Inferior parietal cortex (tissue), 1 donor: ENCODE data around the gene TST.
"Not testable (repeated sequence)": the region's sequence is repeated elsewhere in the genome, so short reads cannot be mapped to it uniquely, and the experiment has no call there.

Experiments
- DNase-seq: peaks from one replicate; pipeline ENCODE4 v3.0.0-alpha.2; 2016; ENCODE audit errors: extremely low spot score

The TST gene

GRCh38 chr22:37015587-37015878 is 3.7 kb downstream of the TST start:
- DNase-seq = no peak

GRCh38 chr22:37014835-37015586 is 4.2 kb downstream of the TST start:
- DNase-seq = no peak

GRCh38 chr22:37014415-37014806 is 4.8 kb downstream of the TST start:
- no peak for DNase-seq

- DNase-seq = no peak
These were observed 6.3 kb downstream of the TST start for GRCh38 chr22:37012956-37013355.

- no peak for DNase-seq
These were observed 6.9 kb downstream of the TST start for GRCh38 chr22:37012262-37012904.

GRCh38 chr22:37011472-37011871 is 7.8 kb downstream of the TST start:
- DNase-seq = no peak

GRCh38 chr22:37010976-37011375 is 8.3 kb downstream of the TST start:
- no peak for DNase-seq

- no peak for DNase-seq
These were observed 9.1 kb downstream of the TST start for GRCh38 chr22:37010174-37010573.

GRCh38 chr22:37009490-37009889 is 9.8 kb downstream of the TST start:
- no peak for DNase-seq

GRCh38 chr22:37008365-37008764 is 10.9 kb downstream of the TST start:
- DNase-seq = no peak

GRCh38 chr22:37007651-37008050 is 11.6 kb downstream of the TST start:
- no peak for DNase-seq

GRCh38 chr22:37002633-37003032 is 16.6 kb downstream of the TST start:
- no peak for DNase-seq

- DNase-seq = no peak
These were observed 17.4 kb downstream of the TST start for GRCh38 chr22:37001826-37002225.

- no peak for DNase-seq
These were observed 18.3 kb downstream of the TST start for GRCh38 chr22:37000676-37001534.

GRCh38 chr22:36999463-36999862 is 19.8 kb downstream of the TST start:
- no peak for DNase-seq

GRCh38 chr22:36998620-36999351 is 20.5 kb downstream of the TST start:
- no peak for DNase-seq

GRCh38 chr22:36997746-36998145 is 21.5 kb downstream of the TST start:
- DNase-seq = no peak

- no peak for DNase-seq
These were observed 28.0 kb downstream of the TST start for GRCh38 chr22:36991206-36991605.

- DNase-seq = no peak
These were observed 28.8 kb downstream of the TST start for GRCh38 chr22:36990457-36990856.

- DNase-seq = not testable (repeated sequence)
These were observed 30.2 kb downstream of the TST start for GRCh38 chr22:36989012-36989411.

GRCh38 chr22:36988075-36988832 is 31.0 kb downstream of the TST start:
- DNase-seq = no peak
